ENCODE results near the gene SYNE1. TPM values are rescaled to one million over a fixed set of nuclear protein-coding genes. Genes with fewer than 3 reads are reported as not detected.
A peak's percentile ranks its signal among the peaks of the same experiment; 100 is the strongest.

Gene SYNE1
- total and polyA plus RNA-seq, 8 donors, result 24.4 to 56.2 (median 49.2) TPM

- H3K4me1 ChIP-seq, result peaks cover 0 to 5% (median 4%) of the 10 kb centered on the region in 3 donors
- no peak for TF ChIP-seq CTCF (IDR thresholded peaks at IDR 0.05)
- DNase-seq (no peak), ATAC-seq (no peak), FAIRE-seq (no peak)
- H3K36me3 ChIP-seq, result peaks cover 0 to 40% (median 9%) of the 10 kb centered on the region in 3 donors
- intact Hi-C loops (cut with DNase I), result no loop called here
- H3K27ac ChIP-seq, result no peak overlapping the region
- H3K9me3 ChIP-seq, result no peaks in the 10 kb centered on the region
- no peaks in the 10 kb centered on the region for H3K27me3 ChIP-seq
- WGBS, 2 donors, result 97 to 99% methylated on average over 6 of the region's 6 CpGs
- H3K4me3 ChIP-seq, result no peak overlapping the region
Observed at GRCh38 chr6:152375197-152375596, 262.0 kb downstream of the SYNE1 start.

- intact Hi-C loops (cut with DNase I), result no loop called here
- TF ChIP-seq CTCF (IDR thresholded peaks at IDR 0.05), result no peak
- DNase-seq, result no peak
- ATAC-seq, result no peak
- H3K4me3 ChIP-seq, result no peak overlapping the region
- FAIRE-seq, result no peak
- no peaks in the 10 kb centered on the region for H3K27me3 ChIP-seq
- H3K9me3 ChIP-seq, result no peaks in the 10 kb centered on the region
- H3K27ac ChIP-seq, result no peak overlapping the region
- WGBS, 2 donors, result 99 to 100% methylated on average over 2 of the region's 2 CpGs
- H3K36me3 ChIP-seq, result peaks cover 0 to 44% (median 9%) of the 10 kb centered on the region in 3 donors
- peaks cover 0 to 10% (median 0%) of the 10 kb centered on the region in 3 donors for H3K4me1 ChIP-seq
Observed at GRCh38 chr6:152372945-152373344, 264.2 kb downstream of the SYNE1 start.

- FAIRE-seq (no peak), DNase-seq (no peak), ATAC-seq (no peak)
- no peak for TF ChIP-seq CTCF (IDR thresholded peaks at IDR 0.05)
- H3K36me3 ChIP-seq, result peaks cover 0 to 51% (median 9%) of the 10 kb centered on the region in 3 donors
- no peaks in the 10 kb centered on the region for H3K27me3 ChIP-seq
- no peak overlapping the region for H3K27ac ChIP-seq
- H3K4me3 ChIP-seq, result no peak overlapping the region
- intact Hi-C loops (cut with DNase I), result no loop called here
- peaks cover 0 to 10% (median 0%) of the 10 kb centered on the region in 3 donors for H3K4me1 ChIP-seq
- H3K9me3 ChIP-seq, result no peaks in the 10 kb centered on the region
Observed at GRCh38 chr6:152371775-152372174, 265.4 kb downstream of the SYNE1 start.

- H3K9me3 ChIP-seq, result no peaks in the 10 kb centered on the region
- H3K4me3 ChIP-seq, result peak overlapping the region in 2 of 4 donors; percentile 0 to 18
- DNase-seq (peak in 4 of 6 donors; percentile 47 to 66 (median 51)), FAIRE-seq (no peak), ATAC-seq (peak; percentile 83 to 97 (median 94))
- intact Hi-C loops (cut with DNase I), result no loop called here
- no peak for TF ChIP-seq CTCF (IDR thresholded peaks at IDR 0.05)
- 38 to 41% methylated on average over 20 of the region's 20 CpGs for WGBS, 2 donors
- peaks cover 0 to 45% (median 6%) of the 10 kb centered on the region in 3 donors for H3K36me3 ChIP-seq
- no peaks in the 10 kb centered on the region for H3K27me3 ChIP-seq
- H3K27ac ChIP-seq, result peak overlapping the region; percentile 1 to 62 (median 8)
- peaks cover 0 to 10% (median 0%) of the 10 kb centered on the region in 3 donors for H3K4me1 ChIP-seq
Observed at GRCh38 chr6:152368751-152369624, 268.2 kb downstream of the SYNE1 start.

GRCh38 chr6:152364866-152365265, 272.3 kb downstream of the SYNE1 start:
- Histone ChIP-seq H3K27ac (no peak overlapping the region), H3K4me1 (peaks cover 0 to 10% (median 0%) of the 10 kb centered on the region in 3 donors), H3K9me3 (no peaks in the 10 kb centered on the region), H3K36me3 (peaks cover 0 to 46% (median 6%) of the 10 kb centered on the region in 3 donors), H3K4me3 (no peak overlapping the region), H3K27me3 (no peaks in the 10 kb centered on the region)
- intact Hi-C loops (cut with DNase I), result no loop called here
- no peak for TF ChIP-seq CTCF (IDR thresholded peaks at IDR 0.05)
- WGBS, 2 donors, result 74% methylated on average over 2 of the region's 2 CpGs
- DNase-seq (no peak), ATAC-seq (no peak), FAIRE-seq (no peak)
